Endothelial cell (in vitro differentiated cells): ENCODE data around the gene GJD2. TPM values are rescaled to one million over a fixed set of nuclear protein-coding genes. Genes with fewer than 3 reads are reported as not detected.

Experiments
- DNase-seq: peaks from one replicate; pipeline ENCODE4 v3.0.0; 2021; ENCODE audit warnings: low spot score
- H3K27ac Mint-ChIP-seq: one replicate; pipeline ENCODE4 v1.8.0; 2021; ENCODE audit warnings: mixed read lengths, inconsistent platforms; ENCODE audit not compliant: unreplicated experiment
- H3K27me3 Mint-ChIP-seq: one replicate; pipeline ENCODE4 v1.8.0; 2021; ENCODE audit warnings: mild to moderate bottlenecking, moderate library complexity, mixed read lengths, inconsistent platforms; ENCODE audit not compliant: unreplicated experiment
- H3K36me3 Mint-ChIP-seq: one replicate; pipeline ENCODE4 v1.8.0; 2021; ENCODE audit warnings: mild to moderate bottlenecking, low read depth, mixed read lengths, inconsistent platforms; ENCODE audit not compliant: unreplicated experiment
- H3K4me1 Mint-ChIP-seq: one replicate; pipeline ENCODE4 v1.8.0; 2021; ENCODE audit warnings: mild to moderate bottlenecking, mixed read lengths, inconsistent platforms; ENCODE audit not compliant: unreplicated experiment
- H3K4me3 Mint-ChIP-seq: one replicate; pipeline ENCODE4 v1.8.0; 2021; ENCODE audit warnings: mild to moderate bottlenecking, mixed read lengths, inconsistent platforms; ENCODE audit not compliant: unreplicated experiment
- H3K9me3 Mint-ChIP-seq: one replicate; pipeline ENCODE4 v1.8.0; 2021; ENCODE audit warnings: mixed read lengths, inconsistent platforms; ENCODE audit not compliant: unreplicated experiment
- total RNA-seq: library from RNA; stranded (reverse); fragmentation: NEBNext Ultra II Directional; extraction: Animal tissue kit (Norgen Biotek cat#: 25700); gene quantifications from one replicate; pipeline ENCODE4 v1.2.1, GENCODE V29; 2021; ENCODE audit not compliant: unreplicated experiment
- TF ChIP-seq, protein P1 (sequence below): fragments of 200-600 bp; sonication (generic); IDR thresholded peaks from one replicate; pipeline ENCODE4 v1.5.0; 2021; ENCODE audit warnings: antibody characterized with exemption; ENCODE audit not compliant: unreplicated experiment

The GJD2 gene
- total RNA-seq, 1 donor from 2014 or later = 0.54 TPM

DNA sequence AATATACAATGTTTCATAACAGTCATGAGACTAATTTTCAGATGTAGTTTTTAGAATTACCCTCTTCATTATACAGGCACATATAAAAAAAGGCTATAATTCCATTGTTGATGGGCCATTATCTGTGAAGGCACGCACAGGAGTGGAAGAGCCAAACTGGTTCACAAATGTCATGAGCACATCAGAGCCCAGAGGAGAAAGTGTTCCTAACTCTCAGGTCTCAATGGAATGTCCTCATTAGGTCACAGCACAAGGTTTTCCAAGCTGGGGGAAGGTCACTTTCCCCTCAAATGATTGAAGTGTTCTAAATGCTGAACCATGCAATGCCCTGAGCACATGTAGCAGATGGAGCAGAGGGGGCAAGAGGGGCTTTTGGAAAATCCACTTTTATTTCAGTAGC is 41.2 kb downstream of the GJD2 start:
- no peak for DNase-seq
- Mint-ChIP-seq H3K36me3 (no peaks in the 10 kb centered on the region), H3K9me3 (no peaks in the 10 kb centered on the region), H3K27ac (no peak overlapping the region), H3K4me1 (peaks cover 12% of the 10 kb centered on the region), H3K27me3 (peaks cover 1% of the 10 kb centered on the region), H3K4me3 (no peak overlapping the region)
- TF ChIP-seq, protein P1, sequence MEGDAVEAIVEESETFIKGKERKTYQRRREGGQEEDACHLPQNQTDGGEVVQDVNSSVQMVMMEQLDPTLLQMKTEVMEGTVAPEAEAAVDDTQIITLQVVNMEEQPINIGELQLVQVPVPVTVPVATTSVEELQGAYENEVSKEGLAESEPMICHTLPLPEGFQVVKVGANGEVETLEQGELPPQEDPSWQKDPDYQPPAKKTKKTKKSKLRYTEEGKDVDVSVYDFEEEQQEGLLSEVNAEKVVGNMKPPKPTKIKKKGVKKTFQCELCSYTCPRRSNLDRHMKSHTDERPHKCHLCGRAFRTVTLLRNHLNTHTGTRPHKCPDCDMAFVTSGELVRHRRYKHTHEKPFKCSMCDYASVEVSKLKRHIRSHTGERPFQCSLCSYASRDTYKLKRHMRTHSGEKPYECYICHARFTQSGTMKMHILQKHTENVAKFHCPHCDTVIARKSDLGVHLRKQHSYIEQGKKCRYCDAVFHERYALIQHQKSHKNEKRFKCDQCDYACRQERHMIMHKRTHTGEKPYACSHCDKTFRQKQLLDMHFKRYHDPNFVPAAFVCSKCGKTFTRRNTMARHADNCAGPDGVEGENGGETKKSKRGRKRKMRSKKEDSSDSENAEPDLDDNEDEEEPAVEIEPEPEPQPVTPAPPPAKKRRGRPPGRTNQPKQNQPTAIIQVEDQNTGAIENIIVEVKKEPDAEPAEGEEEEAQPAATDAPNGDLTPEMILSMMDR = no peak

DNA sequence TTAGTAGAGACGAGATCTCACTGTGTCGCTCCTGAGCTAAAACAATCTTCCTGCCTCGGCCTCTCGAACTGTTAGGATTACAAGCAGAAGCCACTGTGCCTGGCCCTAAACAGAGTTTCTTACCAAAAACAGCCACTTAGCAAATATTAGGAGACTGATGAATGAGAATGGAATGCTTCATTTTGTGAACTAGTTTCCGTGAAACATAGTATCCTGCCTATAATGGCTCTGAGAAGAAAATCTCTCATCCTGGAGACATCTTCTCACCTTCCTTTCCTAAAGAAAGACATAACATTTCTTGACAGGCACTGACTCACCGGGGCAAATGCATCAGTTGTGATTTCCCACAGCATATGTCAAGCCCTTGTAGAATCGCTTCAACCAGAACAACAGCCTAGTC is 44.9 kb downstream of the GJD2 start:
- no peak overlapping the region for H3K4me3 Mint-ChIP-seq
- peaks cover 12% of the 10 kb centered on the region for H3K4me1 Mint-ChIP-seq
- no peaks in the 10 kb centered on the region for H3K9me3 Mint-ChIP-seq
- H3K36me3 Mint-ChIP-seq = no peaks in the 10 kb centered on the region
- H3K27ac Mint-ChIP-seq = no peak overlapping the region
- TF ChIP-seq, protein P1 = no peak
- no peak for DNase-seq
- no peaks in the 10 kb centered on the region for H3K27me3 Mint-ChIP-seq

DNA sequence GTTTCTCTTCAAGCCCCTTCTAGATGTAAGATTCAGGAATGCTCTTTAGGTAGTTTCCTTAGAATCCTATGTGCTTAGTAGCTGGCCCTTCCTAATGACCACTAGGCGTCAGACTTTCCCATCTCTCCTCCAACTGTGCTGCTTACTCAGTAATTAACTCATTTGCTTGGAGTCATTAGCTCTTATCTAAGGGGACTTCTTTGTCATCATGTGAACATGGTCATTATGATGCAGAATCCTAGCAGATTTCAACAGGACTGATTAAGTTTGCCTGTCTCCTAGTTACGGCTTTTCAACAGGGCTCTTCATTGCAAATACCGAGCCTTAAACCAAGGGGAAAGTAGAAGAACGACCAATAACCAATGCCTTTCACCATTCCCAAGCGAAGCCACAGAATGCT is 46.4 kb downstream of the GJD2 start:
- Mint-ChIP-seq H3K9me3 (no peaks in the 10 kb centered on the region), H3K27me3 (no peaks in the 10 kb centered on the region), H3K4me3 (no peak overlapping the region), H3K4me1 (peaks cover 12% of the 10 kb centered on the region), H3K36me3 (no peaks in the 10 kb centered on the region), H3K27ac (no peak overlapping the region)
- DNase-seq = no peak
- TF ChIP-seq, protein P1 = peak; percentile 62

DNA sequence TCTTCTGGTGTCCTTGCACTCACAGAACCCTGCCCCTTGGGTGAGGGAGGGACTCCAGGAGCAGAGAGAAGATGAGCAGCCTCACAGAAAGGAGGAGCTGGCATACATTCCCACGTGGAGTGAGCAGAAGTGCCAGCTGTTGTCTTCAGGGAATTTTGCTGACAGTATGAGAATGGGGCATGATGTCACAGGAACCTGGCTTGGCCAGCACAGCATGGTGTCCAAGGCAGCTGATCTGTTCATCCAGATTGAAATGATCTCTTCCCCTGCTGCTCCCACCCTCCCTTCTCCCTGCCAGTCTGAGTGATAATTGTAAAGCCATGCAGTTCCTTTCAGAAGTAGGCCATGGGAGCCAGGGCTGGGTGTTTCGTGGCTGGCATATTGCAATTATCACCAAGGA is 53.3 kb downstream of the GJD2 start:
- H3K4me1 Mint-ChIP-seq = no peaks in the 10 kb centered on the region
- H3K27me3 Mint-ChIP-seq = peaks cover 1% of the 10 kb centered on the region
- no peak overlapping the region for H3K4me3 Mint-ChIP-seq
- no peaks in the 10 kb centered on the region for H3K36me3 Mint-ChIP-seq
- no peaks in the 10 kb centered on the region for H3K9me3 Mint-ChIP-seq
- TF ChIP-seq, protein P1 = no peak
- DNase-seq = no peak
- H3K27ac Mint-ChIP-seq = no peak overlapping the region

Other genes with a start within 250 kb of the GJD2 start
- 89.6 TPM for gene GOLGA8B, start 171.3 kb downstream of the GJD2 start, total RNA-seq
- 4.2 TPM for gene ACTC1, start 40.6 kb upstream of the GJD2 start, total RNA-seq
- gene AQR, start 214.7 kb upstream of the GJD2 start, total RNA-seq = 41.5 TPM
- gene ZNF770, start 233.3 kb upstream of the GJD2 start, total RNA-seq = 26.7 TPM